GM21515 (cell line): ENCODE measurements around the gene PITHD1.
A peak's percentile ranks its signal among the peaks of the same experiment; 100 is the strongest.
"Not testable (repeated sequence)": the region's sequence is repeated elsewhere in the genome, so short reads cannot be mapped to it uniquely, and the experiment has no call there.

Experiments used
- ATAC-seq: cut with Tn5 transposase; IDR thresholded peaks from one replicate; pipeline ENCODE4 v1.9.1; 2021; ENCODE audit not compliant: unreplicated experiment

PITHD1 gene

DNA sequence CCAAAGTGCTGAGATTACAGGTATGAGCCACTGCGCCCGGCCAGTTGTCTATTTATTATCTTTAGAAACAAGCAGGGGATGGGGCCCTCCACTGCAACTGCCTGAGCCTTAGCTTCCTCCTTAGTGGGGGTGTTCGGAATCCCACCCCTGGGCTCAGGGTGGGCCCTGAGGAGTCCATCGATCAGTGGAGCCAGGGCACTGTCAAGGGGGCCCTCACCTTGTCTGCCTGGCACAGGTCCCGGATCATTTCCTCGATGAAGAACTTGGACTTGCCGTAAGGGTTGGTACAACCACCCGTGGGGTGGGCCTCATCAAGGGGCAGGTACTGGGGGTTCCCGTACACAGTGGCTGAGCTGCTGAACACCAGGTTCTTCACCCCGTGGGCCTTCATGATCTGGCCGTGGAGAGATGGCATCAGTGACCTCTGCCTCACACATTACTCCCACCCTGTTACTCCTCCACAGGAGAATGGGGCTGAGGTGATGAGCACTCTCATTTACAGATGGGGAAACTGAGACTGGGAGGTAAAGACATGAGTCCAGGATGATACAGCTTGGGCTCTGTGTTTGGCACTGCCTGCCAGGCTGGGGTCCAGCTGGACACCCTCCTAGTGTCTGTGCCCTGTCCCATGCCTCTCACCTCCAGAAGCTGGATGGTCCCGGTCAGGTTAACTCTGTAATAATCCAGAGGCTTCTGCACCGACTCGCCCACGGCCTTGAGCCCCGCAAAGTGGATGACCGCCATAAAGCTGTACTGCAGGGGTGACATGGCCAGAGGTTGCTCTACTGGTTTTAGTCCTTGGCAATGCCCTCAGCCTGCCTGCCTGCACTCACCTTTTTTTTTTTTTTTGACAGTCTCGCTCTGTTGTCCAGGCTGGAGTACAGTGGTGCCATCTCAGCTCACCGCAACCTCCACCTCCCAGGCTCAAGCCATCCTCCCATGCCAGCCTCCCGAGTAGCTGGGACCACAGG, 19.5 kb downstream of the PITHD1 start:
- ATAC-seq = no peak

GRCh38 chr1:23798662-23799142, 20.5 kb downstream of the PITHD1 start:
- ATAC-seq = no peak

- ATAC-seq = no peak
These were observed 21.0 kb downstream of the PITHD1 start for GRCh38 chr1:23799255-23799569.

DNA sequence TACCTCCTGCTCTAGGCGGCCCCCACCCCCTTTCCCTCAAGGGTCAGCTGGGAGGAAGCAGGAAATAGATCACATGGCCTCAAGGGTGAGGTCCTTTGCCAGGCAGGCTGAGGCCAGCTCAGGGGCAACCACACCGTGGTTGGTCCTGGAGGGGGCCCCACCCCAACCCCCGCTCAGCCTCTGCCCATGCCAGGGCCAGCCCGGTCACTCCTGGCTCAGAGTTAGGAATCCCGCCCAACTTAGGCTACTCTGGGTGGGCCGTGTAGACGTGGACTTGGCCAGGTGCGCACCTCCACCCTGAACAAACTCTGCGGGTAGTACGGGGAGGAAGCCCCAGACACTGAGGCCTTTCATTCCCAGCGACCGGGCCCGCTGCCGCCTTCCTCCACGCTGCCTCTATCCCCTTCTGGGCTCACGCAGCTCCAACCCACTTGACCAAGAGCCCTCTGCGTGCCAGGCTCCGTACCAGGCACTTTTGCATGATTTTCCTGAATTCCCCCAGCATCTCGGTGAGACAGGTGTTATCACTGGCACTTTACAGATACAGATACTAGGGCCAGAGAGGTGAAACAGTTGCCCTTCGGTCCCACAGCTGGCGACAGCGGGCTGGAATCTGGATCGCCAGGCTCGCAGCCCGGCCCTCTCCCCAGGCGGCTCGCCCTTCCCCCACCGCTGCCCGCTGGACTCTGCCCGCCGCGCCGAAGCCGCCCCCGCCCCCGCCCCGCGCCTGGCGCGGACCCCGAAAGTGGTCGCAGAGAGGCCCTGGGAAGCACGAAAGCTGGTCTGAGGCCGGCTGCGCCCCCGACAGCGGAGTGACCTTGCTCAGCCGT, 21.6 kb downstream of the PITHD1 start:
- ATAC-seq = no peak

GRCh38 chr1:23800400-23801337, 22.5 kb downstream of the PITHD1 start, which contains the start of gene GALE:
Gene GALE, minus strand, starts transcription at chr1:23800754. Its CDS starts 1,747 bp downstream, at chr1:23799007.
- ATAC-seq = peak; percentile 66

- ATAC-seq = no peak
These were observed 23.1 kb downstream of the PITHD1 start for GRCh38 chr1:23801338-23801748.

GRCh38 chr1:23801876-23802275, 23.7 kb downstream of the PITHD1 start:
- ATAC-seq = no peak

- ATAC-seq = not testable (repeated sequence)
These were observed 24.7 kb downstream of the PITHD1 start for GRCh38 chr1:23802809-23803342.

DNA sequence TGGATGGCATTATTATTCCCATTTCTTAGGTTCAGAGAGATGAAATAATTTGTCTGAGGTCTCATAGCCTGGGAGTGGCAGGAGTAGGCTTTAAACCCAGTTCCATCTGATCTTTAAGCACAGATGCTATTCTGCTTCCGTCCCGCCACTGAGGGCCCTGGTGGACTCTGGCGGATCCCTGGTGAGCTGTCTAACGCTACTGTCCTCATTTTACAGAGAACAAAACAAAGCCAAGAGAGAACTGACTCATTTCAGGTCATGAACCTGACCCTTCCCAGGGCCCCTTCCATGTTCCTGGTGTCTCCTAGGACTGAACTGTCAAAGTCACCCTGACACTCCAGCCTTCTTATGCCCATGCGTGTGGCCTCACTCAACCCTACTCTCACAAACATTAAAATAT, 25.5 kb downstream of the PITHD1 start:
- no peak for ATAC-seq

DNA sequence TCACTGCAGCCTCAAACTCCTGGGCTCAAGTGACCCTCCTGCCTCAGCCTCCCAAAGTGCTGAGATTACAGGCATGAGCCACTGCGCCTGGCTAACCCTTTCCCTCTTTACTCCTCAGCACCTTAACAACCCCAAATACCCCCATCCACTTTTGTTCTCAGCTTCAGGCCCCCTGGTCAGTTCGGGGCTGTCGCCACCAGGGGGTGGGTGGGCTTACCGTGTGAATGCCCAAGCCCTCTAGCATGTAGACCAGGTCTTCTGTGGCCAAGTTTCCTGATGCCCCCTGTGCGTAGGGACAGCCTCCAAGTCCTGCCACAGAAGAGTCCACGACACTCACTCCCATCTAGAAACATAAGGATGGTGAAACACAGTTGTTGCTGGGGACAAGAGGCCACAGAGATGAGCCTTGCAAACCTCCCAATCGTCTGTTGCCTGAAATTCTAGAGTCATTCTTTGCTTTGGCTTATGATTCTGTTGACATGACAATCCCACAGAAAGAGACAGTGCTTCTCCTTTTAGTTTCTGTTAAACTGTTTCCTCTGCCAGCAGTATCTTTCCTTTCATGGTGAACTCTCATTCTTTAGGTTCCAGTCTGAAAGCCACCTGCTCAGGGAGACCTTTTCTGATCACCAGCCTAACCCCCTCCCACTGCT, 26.1 kb downstream of the PITHD1 start:
- no peak for ATAC-seq

DNA sequence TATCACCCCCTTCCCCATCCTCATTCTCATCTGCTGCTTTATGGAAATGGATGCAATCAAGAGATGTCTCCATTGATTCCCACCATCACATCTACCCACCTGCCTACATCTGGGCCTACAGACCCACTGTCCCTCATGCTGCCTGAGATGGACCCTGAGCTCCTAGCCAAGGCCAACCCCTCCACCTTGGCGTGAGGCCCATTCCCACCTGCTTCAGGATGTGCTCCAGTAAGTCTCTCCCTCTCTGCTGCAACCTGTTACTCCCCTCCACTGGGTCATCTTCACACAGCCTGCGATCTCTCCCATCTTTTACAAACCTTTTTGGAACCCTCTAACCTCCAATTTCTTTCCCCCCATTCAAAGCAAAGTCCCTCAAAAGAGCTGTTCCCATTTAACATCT, 26.8 kb downstream of the PITHD1 start:
- no peak for ATAC-seq

DNA sequence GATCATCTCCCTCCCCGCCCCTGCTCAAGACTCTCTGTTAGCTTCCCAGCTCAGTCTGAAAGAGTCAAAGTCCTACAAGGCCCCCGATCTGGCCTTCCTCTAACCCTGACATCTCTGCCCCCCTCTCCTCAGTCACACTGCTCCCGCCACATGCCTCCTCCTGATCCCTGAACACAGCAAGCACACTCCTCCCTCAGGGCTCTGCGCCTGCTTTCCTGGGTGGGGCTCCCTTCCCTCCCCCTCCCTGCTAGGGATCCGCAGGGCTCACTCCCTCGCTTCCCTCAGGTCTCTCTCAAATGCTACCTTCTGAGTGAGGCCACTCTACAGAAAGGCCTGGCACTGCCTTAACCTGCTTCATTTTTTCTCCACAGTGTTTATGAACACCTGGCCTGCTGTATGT, 28.1 kb downstream of the PITHD1 start:
- ATAC-seq = no peak

- no peak for ATAC-seq
These were observed 29.2 kb downstream of the PITHD1 start for GRCh38 chr1:23807453-23807852.

- peak; percentile 53 for ATAC-seq
These were observed 31.5 kb downstream of the PITHD1 start for GRCh38 chr1:23809751-23810171.

DNA sequence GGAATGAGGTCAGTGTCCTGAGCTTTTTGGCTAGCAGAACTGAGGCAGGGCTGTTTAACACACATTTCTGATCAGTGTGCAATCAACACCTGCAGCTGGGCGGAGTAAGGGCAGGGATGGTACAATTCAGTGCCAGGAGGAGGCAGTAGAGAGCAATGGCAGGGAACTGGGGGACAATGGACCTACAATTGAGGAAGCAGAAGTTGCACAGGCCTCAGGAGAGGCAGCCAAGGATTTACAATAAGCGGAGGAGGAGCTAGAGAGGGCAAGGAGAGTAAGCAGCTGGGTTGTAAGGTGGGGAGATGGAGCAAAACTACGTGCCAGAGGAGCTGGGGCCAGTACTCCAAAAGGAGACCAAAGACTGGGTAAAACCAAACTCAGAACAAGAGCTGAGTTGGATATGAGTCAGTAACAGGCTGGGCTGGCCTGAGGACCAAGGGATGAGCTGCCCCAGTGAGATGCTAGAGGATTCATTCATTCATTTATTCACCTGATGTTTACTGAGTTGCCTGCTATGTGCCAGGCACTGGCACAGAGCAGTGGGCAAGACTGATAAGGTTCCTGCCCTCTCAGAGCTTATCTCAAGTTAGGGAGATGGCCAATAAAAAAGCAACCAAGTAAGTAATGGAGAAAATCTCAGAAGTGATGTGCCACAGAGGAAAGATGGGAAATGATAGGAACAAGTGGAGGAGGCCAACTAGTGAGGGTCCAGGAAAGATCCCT, 32.8 kb downstream of the PITHD1 start:
- no peak for ATAC-seq

DNA sequence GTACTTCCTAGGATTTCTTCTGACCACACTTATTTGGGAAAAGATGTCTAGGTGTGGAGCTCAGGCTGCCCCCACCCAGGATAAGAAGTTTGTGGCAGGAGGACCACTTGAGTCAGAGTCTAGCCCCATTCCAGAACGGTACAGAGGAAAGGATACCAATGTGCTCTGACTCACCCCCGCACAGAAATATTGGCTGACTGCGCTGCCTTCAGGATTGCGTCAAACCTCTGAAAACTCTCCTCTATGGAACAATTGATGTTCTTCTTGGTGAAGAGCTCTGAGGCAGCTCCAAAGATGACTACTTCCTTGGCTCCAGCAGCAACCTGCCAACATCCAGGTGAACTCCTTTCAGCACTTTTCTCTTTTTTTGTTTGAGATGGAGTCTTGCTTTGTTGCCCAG, 35.8 kb downstream of the PITHD1 start:
- no peak for ATAC-seq

DNA sequence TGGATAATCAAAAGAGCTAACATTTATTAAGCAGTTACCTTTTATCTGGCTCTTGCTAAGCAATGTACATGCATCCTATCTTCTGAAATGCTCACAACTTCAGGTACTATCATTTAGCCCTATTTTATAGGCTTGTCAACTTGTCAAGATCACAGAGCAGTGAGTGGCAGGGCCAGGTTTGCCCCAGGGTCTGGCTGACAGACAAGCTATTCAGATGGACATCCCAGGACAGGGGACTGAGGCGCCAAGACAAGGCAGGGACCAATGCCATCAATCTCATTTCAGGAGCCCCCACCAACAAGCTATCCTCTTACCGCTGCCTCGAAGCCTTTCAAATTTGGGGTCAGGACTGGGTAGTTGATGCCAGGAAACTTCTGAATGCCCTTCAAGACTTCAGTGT, 38.1 kb downstream of the PITHD1 start:
- no peak for ATAC-seq

DNA sequence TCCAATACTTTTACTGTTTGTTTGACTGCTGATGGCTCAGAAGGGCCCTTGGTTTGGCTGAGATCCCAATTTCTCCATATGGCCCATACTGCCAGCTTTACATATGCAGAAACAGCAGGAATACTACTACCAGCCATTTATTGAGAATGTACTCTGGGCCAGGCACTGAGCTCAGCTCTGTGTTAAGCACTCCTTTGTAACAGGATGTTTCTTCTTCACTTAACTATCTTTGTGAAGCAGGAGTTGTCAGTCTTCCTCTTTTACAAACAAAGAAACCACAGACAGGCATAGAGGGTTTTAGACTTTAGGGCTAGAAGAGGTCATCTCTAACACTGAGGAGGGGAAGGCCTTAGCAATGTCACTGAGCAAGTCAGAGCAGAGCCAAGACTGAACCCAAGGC, 38.7 kb downstream of the PITHD1 start:
- no peak for ATAC-seq

DNA sequence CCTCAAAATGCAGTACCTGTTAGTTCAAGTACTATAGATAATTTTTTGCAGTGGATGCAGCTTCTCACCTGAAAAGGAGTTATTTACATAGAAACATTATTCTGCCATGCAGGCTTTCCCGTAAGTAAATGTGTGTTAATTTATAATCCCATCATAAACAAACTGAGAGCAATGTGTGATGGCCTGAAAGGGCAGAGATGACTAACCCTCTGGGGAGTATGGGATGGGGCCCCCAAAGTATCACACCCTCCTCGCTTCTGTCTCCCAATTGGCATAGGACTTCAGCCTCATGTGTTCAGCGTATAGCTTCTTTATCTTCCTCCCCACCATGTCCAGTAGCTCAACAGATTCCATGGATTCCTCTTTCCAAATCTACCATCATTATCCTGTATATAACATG, 39.4 kb downstream of the PITHD1 start:
- ATAC-seq = no peak
